Ishikawa (cell line): ENCODE results near the gene DRGX.

Experiments
- CREB1 ChIP-seq: IDR thresholded peaks from 2 replicates; pipeline ENCODE4 v1.6.1; 2012; ENCODE audit warnings: low read depth
- EP300 ChIP-seq: IDR thresholded peaks from 2 replicates; pipeline ENCODE4 v1.6.1; 2012; ENCODE audit warnings: borderline replicate concordance
- NFIC ChIP-seq: IDR thresholded peaks from 2 replicates; pipeline ENCODE4 v1.6.1; 2012
- RAD21 ChIP-seq: IDR thresholded peaks from 2 replicates; pipeline ENCODE4 v1.6.1; 2012; ENCODE audit warnings: low read depth
- TAF1 ChIP-seq: IDR thresholded peaks from 2 replicates; pipeline ENCODE4 v1.6.1; 2012; ENCODE audit warnings: low read depth, mild to moderate bottlenecking
- TEAD4 ChIP-seq: IDR thresholded peaks from 2 replicates; pipeline ENCODE4 v1.6.1; 2012
- YY1 ChIP-seq: IDR thresholded peaks from 2 replicates; pipeline ENCODE4 v1.6.1; 2012; ENCODE audit warnings: low read depth
- TF ChIP-seq, protein P1 (sequence below): IDR thresholded peaks from 2 replicates; pipeline ENCODE4 v1.6.1; 2012; ENCODE audit warnings: low read depth, mild to moderate bottlenecking

DNA sequence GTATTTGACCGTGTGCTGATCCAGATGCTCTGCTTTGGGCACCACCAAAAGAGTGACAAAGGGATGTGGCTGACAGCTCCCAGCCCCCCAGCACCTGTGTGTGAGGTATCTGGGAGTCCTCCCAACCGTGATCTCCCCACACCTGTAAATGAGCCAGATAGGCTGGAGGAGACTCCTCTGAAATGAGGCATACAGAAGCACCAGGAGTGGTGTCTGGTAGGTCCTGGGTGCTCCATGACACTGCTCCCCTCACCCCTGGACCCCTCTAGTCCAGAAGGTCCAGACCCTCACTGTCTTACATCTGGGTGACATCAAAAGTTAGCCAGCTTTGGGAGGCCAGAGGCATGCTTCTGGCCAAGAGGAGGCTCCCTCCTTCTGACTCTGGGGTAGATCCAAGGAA lies 20.0 kb upstream of the DRGX start:
- TF ChIP-seq, protein P1, sequence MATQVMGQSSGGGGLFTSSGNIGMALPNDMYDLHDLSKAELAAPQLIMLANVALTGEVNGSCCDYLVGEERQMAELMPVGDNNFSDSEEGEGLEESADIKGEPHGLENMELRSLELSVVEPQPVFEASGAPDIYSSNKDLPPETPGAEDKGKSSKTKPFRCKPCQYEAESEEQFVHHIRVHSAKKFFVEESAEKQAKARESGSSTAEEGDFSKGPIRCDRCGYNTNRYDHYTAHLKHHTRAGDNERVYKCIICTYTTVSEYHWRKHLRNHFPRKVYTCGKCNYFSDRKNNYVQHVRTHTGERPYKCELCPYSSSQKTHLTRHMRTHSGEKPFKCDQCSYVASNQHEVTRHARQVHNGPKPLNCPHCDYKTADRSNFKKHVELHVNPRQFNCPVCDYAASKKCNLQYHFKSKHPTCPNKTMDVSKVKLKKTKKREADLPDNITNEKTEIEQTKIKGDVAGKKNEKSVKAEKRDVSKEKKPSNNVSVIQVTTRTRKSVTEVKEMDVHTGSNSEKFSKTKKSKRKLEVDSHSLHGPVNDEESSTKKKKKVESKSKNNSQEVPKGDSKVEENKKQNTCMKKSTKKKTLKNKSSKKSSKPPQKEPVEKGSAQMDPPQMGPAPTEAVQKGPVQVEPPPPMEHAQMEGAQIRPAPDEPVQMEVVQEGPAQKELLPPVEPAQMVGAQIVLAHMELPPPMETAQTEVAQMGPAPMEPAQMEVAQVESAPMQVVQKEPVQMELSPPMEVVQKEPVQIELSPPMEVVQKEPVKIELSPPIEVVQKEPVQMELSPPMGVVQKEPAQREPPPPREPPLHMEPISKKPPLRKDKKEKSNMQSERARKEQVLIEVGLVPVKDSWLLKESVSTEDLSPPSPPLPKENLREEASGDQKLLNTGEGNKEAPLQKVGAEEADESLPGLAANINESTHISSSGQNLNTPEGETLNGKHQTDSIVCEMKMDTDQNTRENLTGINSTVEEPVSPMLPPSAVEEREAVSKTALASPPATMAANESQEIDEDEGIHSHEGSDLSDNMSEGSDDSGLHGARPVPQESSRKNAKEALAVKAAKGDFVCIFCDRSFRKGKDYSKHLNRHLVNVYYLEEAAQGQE = no peak
- TF ChIP-seq TAF1 (no peak), RAD21 (no peak), YY1 (no peak), CREB1 (no peak), TEAD4 (no peak), NFIC (no peak), EP300 (no peak)
